ENCODE measurements around the gene SCAF8. TPM values are rescaled to one million over a fixed set of nuclear protein-coding genes. Genes with fewer than 3 reads are reported as not detected.

The SCAF8 gene
- total RNA-seq, 1 donor from 2014 or later = 17.6 TPM

GRCh38 chr6:154726887-154727286, 6.3 kb upstream of the SCAF8 start:
- DNase-seq (ENCODE audit: low read depth) (no peak), FAIRE-seq (no peak)
- Histone ChIP-seq H3K27me3 (ENCODE audit: control insufficient read depth, insufficient read depth, low read length) (no peaks in the 10 kb centered on the region), H3K36me3 (ENCODE audit: control insufficient read depth, insufficient read depth, low read length) (no peaks in the 10 kb centered on the region), H3K4me3 (ENCODE audit: low read depth, low read length) (no peak overlapping the region)
- no peak for TF ChIP-seq CTCF (IDR thresholded peaks at IDR 0.05; ENCODE audit: insufficient read depth, low read length, severe bottlenecking)

- TF ChIP-seq CTCF (IDR thresholded peaks at IDR 0.05; ENCODE audit: insufficient read depth, low read length, severe bottlenecking) = no peak
- H3K4me3 ChIP-seq (ENCODE audit: low read depth, low read length) = no peak overlapping the region
- FAIRE-seq = no peak
- no peaks in the 10 kb centered on the region for H3K27me3 ChIP-seq (ENCODE audit: control insufficient read depth, insufficient read depth, low read length)
- no peaks in the 10 kb centered on the region for H3K36me3 ChIP-seq (ENCODE audit: control insufficient read depth, insufficient read depth, low read length)
- DNase-seq (ENCODE audit: low read depth) = no peak
Measured at GRCh38 chr6:154731296-154732218, 1.7 kb upstream of the SCAF8 start.

- TF ChIP-seq CTCF (IDR thresholded peaks at IDR 0.05; ENCODE audit: insufficient read depth, low read length, severe bottlenecking) = no peak
- no peak for FAIRE-seq
- DNase-seq (ENCODE audit: low read depth) = peak; percentile 50
Measured at GRCh38 chr6:154732538-154733182, 556 bp upstream of the SCAF8 start.

GRCh38 chr6:154733626-154734382, 588 bp downstream of the SCAF8 start:
- Histone ChIP-seq H3K27me3 (ENCODE audit: control insufficient read depth, insufficient read depth, low read length) (no peaks in the 10 kb centered on the region), H3K4me3 (ENCODE audit: low read depth, low read length) (peak overlapping the region; percentile 89), H3K36me3 (ENCODE audit: control insufficient read depth, insufficient read depth, low read length) (peaks cover 3% of the 10 kb centered on the region)
- TF ChIP-seq CTCF (IDR thresholded peaks at IDR 0.05; ENCODE audit: insufficient read depth, low read length, severe bottlenecking) = no peak
- DNase-seq (ENCODE audit: low read depth) (peak; percentile 87), FAIRE-seq (no peak)

More at GRCh38 chr6:154732538-154733182, 556 bp upstream of the SCAF8 start:
- Histone ChIP-seq H3K36me3 (ENCODE audit: control insufficient read depth, insufficient read depth, low read length) (peaks cover 3% of the 10 kb centered on the region), H3K4me3 (ENCODE audit: low read depth, low read length) (peak overlapping the region; percentile 89), H3K27me3 (ENCODE audit: control insufficient read depth, insufficient read depth, low read length) (no peaks in the 10 kb centered on the region)

- TF ChIP-seq CTCF (IDR thresholded peaks at IDR 0.05; ENCODE audit: insufficient read depth, low read length, severe bottlenecking) = no peak
- Histone ChIP-seq H3K4me3 (ENCODE audit: low read depth, low read length) (no peak overlapping the region), H3K27me3 (ENCODE audit: control insufficient read depth, insufficient read depth, low read length) (no peaks in the 10 kb centered on the region), H3K36me3 (ENCODE audit: control insufficient read depth, insufficient read depth, low read length) (peaks cover 3% of the 10 kb centered on the region)
- FAIRE-seq = no peak
- DNase-seq (ENCODE audit: low read depth) = no peak
Measured at GRCh38 chr6:154736618-154737259, 3.5 kb downstream of the SCAF8 start.

Measured in bronchial epithelial cell (primary cell).